OCI-LY7 (cell line): Measurements from ENCODE around the gene TCAF1. TPM values are rescaled to one million over a fixed set of nuclear protein-coding genes. Genes with fewer than 3 reads are reported as not detected.

ENCODE experiments used
- BruUV-seq: library from RNA; stranded (reverse); fragments of 400-500 nt; replicated peaks from 2 replicates; lab custom pipeline; 2021; lab: Mats Ljungman, UMichigan
- CTCF ChIA-PET: fragments of 300-600 bp; sonication (Branson Sonifier 250); formaldehyde crosslinking; loops from one replicate; lab custom pipeline; 2022; ENCODE audit warnings: antibody characterized with exemption; ENCODE audit not compliant: unreplicated experiment; lab: Charles Lee
- POLR2A ChIA-PET: fragments of 300-600 bp; sonication (Branson Sonifier 250); formaldehyde crosslinking; loops from one replicate; lab custom pipeline; 2022; ENCODE audit warnings: antibody characterized with exemption; lab: Charles Lee
- DNase-seq: peaks from one replicate; pipeline ENCODE4 v3.0.0-alpha.2; 2015; ENCODE audit warnings: low spot score
- H2AFZ ChIP-seq: fragments of 200-600 bp; sonication (generic), shearing (Covaris generic); 2 replicates; pipeline ENCODE4 v1.6.1; 2014; ENCODE audit warnings: mild to moderate bottlenecking, antibody characterized with exemption, low read length, moderate library complexity
- H3K27ac ChIP-seq: fragments of 200-600 bp; sonication (generic); 2 replicates; pipeline ENCODE4 v1.5.1; 2014; ENCODE audit warnings: mixed run types, low read depth, mild to moderate bottlenecking, moderate library complexity, low read length, inconsistent platforms; ENCODE audit not compliant: poor library complexity, severe bottlenecking
- H3K36me3 ChIP-seq: fragments of 200-600 bp; sonication (generic); 2 replicates; pipeline ENCODE4 v1.6.1; 2014; ENCODE audit warnings: mild to moderate bottlenecking, antibody characterized with exemption, low read length, moderate library complexity, mixed read lengths; ENCODE audit not compliant: insufficient read depth
- H3K4me1 ChIP-seq: fragments of 200-600 bp; sonication (generic); 2 replicates; pipeline ENCODE4 v1.5.1; 2014; ENCODE audit warnings: mild to moderate bottlenecking, low read length; ENCODE audit not compliant: insufficient read depth, poor library complexity, severe bottlenecking
- H3K4me2 ChIP-seq: fragments of 200-600 bp; sonication (generic); 2 replicates; pipeline ENCODE4 v1.6.1; 2014; ENCODE audit warnings: mild to moderate bottlenecking, low read length
- H3K4me3 ChIP-seq: fragments of 200-600 bp; sonication (generic); 2 replicates; pipeline ENCODE4 v1.5.1; 2014; ENCODE audit warnings: mild to moderate bottlenecking, low read depth, low read length; ENCODE audit not compliant: poor library complexity, severe bottlenecking
- H3K79me2 ChIP-seq: fragments of 200-600 bp; sonication (generic); 2 replicates; pipeline ENCODE4 v1.6.1; 2016; ENCODE audit warnings: low read depth, mild to moderate bottlenecking, low read length, moderate library complexity, mixed read lengths; ENCODE audit not compliant: insufficient read depth
- H3K9me2 ChIP-seq: fragments of 200-600 bp; sonication (generic); 2 replicates; pipeline ENCODE4 v1.6.1; 2016; ENCODE audit warnings: mild to moderate bottlenecking, low read length, mixed read lengths; ENCODE audit not compliant: insufficient read depth
- H3K9me3 ChIP-seq: fragments of 200-600 bp; sonication (generic); 2 replicates; pipeline ENCODE4 v1.6.1; 2014; ENCODE audit warnings: mild to moderate bottlenecking, mixed run types, low read length, mixed read lengths
- H4K20me1 ChIP-seq: fragments of 200-600 bp; sonication (generic); 2 replicates; pipeline ENCODE4 v1.6.1; 2014; ENCODE audit warnings: mild to moderate bottlenecking, antibody characterized with exemption, low read length, moderate library complexity, mixed read lengths; ENCODE audit not compliant: insufficient read depth
- CTCF ChIP-seq: fragments of 200-600 bp; sonication (generic); conservative IDR thresholded peaks from 2 replicates; pipeline ENCODE4 v1.5.1; 2014; ENCODE audit warnings: mild to moderate bottlenecking, antibody characterized with exemption, low read length, moderate library complexity, mixed read lengths
- EZH2phosphoT487 ChIP-seq: fragments of 200-600 bp; sonication (generic); IDR thresholded peaks from 2 replicates; pipeline ENCODE4 v1.6.1; 2018; ENCODE audit warnings: low read depth, borderline replicate concordance, mild to moderate bottlenecking, mixed run types, antibody characterized with exemption, low read length, moderate library complexity, mixed read lengths
- intact Hi-C: fragments of 100-400 bp; cut with micrococcal nuclease; formaldehyde crosslinking; loops from one replicate; pipeline ENCODE4 v1.10.0; 2022; ENCODE audit not compliant: unreplicated experiment
- total RNA-seq, 2 experiments: library from RNA; depleted of rRNA in 1 of 2; stranded (reverse); fragments of >200 nt in 1 of 2; shearing (Covaris generic) in 1 of 2; gene quantifications; 2 replicates each; pipeline ENCODE4 v1.2.3, GENCODE V29; 2014 to 2022

Gene TCAF1
- total RNA-seq, 2 experiments from 2014 or later: 3.3 to 5.5 TPM

GRCh38 chr7:143882604-143883078 is 19.3 kb downstream of the TCAF1 start:
- Histone ChIP-seq H2AFZ (no peak overlapping the region), H4K20me1 (0 out of 2 replicates have a peak, but pooled peaks cover 4% of the 10 kb centered on the region), H3K27ac (no peak overlapping the region), H3K9me3 (no peaks in the 10 kb centered on the region), H3K4me1 (peaks cover 10% of the 10 kb centered on the region), H3K4me2 (no peak overlapping the region), H3K4me3 (no peak overlapping the region), H3K9me2 (no peaks in the 10 kb centered on the region), H3K79me2 (no peaks in the 10 kb centered on the region), H3K36me3 (no peaks in the 10 kb centered on the region)
- BruUV-seq: no TSS peak
- intact Hi-C loops: no loop called here
- TF ChIP-seq CTCF: no peak
- TF ChIP-seq EZH2phosphoT487: no peak
- CTCF ChIA-PET: interaction anchor here (0.6 kb wide), 1 partner anchor 12 kb away, joined by 3 read pairs; no protein-coding TSS in a partner anchor
- DNase-seq: no peak
- POLR2A ChIA-PET: no interaction called here

- no peaks in the 10 kb centered on the region for H3K9me2 ChIP-seq
- no peaks in the 10 kb centered on the region for H3K79me2 ChIP-seq
- H3K36me3 ChIP-seq: no peaks in the 10 kb centered on the region
- no peak overlapping the region for H3K27ac ChIP-seq
- TF ChIP-seq EZH2phosphoT487 (no peak), CTCF (no peak)
- no peaks in the 10 kb centered on the region for H3K9me3 ChIP-seq
- no TSS peak for BruUV-seq
- H4K20me1 ChIP-seq: 0 out of 2 replicates have a peak, but pooled peaks cover 4% of the 10 kb centered on the region
- H3K4me3 ChIP-seq: no peak overlapping the region
- no peak for DNase-seq
- POLR2A ChIA-PET: interaction anchor here (0.7 kb wide), 1 partner anchor 14 kb away, joined by 3 read pairs; no protein-coding TSS in a partner anchor
- intact Hi-C loops: no loop called here
- no peak overlapping the region for H2AFZ ChIP-seq
- H3K4me1 ChIP-seq: peaks cover 10% of the 10 kb centered on the region
- H3K4me2 ChIP-seq: no peak overlapping the region
- CTCF ChIA-PET: interaction anchor here (0.6 kb wide), 1 partner anchor 13 kb away, joined by 3 read pairs; no protein-coding TSS in a partner anchor
Observed at GRCh38 chr7:143882020-143882603, 19.9 kb downstream of the TCAF1 start.

- CTCF ChIA-PET: no interaction called here
- H3K4me2 ChIP-seq: no peak overlapping the region
- intact Hi-C loops: no loop called here
Observed at GRCh38 chr7:143878884-143879283, 23.1 kb downstream of the TCAF1 start.

More at GRCh38 chr7:143878884-143879283, 23.1 kb downstream of the TCAF1 start:
- Histone ChIP-seq H2AFZ (no peak overlapping the region), H3K27ac (no peak overlapping the region), H3K4me1 (no peaks in the 10 kb centered on the region), H3K9me2 (no peaks in the 10 kb centered on the region), H3K4me3 (no peak overlapping the region), H3K9me3 (no peaks in the 10 kb centered on the region), H3K36me3 (no peaks in the 10 kb centered on the region), H3K79me2 (no peaks in the 10 kb centered on the region), H4K20me1 (0 out of 2 replicates have a peak, but pooled peaks cover 2% of the 10 kb centered on the region)
- BruUV-seq: no TSS peak
- no peak for DNase-seq
- POLR2A ChIA-PET: no interaction called here
- no peak for TF ChIP-seq EZH2phosphoT487
- no peak for TF ChIP-seq CTCF
